Ammon's horn (tissue), 1 donor: ENCODE data around the gene ZNF385D.

ENCODE experiments used
- DNase-seq: peaks from one replicate; pipeline ENCODE4 v3.0.0-alpha.2; 2016; ENCODE audit warnings: low spot score

The ZNF385D gene

GRCh38 chr3:21377071-21377769 lies 373.8 kb downstream of the ZNF385D start:
- no peak for DNase-seq

- DNase-seq: no peak
These were observed 378.7 kb downstream of the ZNF385D start for GRCh38 chr3:21372316-21372715.
